Erythroblast (primary cell): ENCODE measurements around the gene HMGN1.

ENCODE experiments used
- GATA1 ChIP-seq: IDR thresholded peaks from 2 replicates; pipeline ENCODE4 v1.6.1; 2011; ENCODE audit warnings: low read depth, mild to moderate bottlenecking, control low read depth, low read length, moderate library complexity
- POLR2A ChIP-seq: IDR thresholded peaks from 2 replicates; pipeline ENCODE4 v1.6.1; 2011; ENCODE audit warnings: mild to moderate bottlenecking, low read length

DNA sequence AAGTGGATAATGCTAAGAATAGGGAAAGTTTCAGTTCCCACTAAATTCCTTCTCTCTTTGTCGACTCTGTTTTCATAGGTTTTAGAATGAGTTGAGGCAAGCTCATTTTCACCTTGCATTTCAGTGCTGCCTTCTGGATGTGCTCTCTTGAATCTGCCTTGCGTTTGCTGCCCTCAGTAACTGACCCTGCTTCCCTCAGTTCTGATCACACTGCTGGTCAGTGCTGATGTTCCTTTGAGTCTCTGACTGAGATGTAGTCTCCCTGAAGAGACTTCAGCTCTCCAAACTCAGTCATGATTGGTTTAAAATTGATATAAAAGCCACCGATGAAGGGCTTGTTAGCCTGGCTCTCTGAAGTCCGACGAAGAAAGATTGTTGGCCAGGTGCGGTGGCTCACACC is 25.2 kb upstream of the HMGN1 start:
- TF ChIP-seq POLR2A = no peak
- TF ChIP-seq GATA1 = no peak
